ENCODE data around the gene MICAL2. TPM values are rescaled to one million over a fixed set of nuclear protein-coding genes. Genes with fewer than 3 reads are reported as not detected.

Gene MICAL2
- total and polyA plus RNA-seq, 10 of the 15 experiments (the other 5 are each of a cell fraction or from before 2014, with no cell fraction given), result 0.90 to 5.6 (median 2.4) TPM

DNA sequence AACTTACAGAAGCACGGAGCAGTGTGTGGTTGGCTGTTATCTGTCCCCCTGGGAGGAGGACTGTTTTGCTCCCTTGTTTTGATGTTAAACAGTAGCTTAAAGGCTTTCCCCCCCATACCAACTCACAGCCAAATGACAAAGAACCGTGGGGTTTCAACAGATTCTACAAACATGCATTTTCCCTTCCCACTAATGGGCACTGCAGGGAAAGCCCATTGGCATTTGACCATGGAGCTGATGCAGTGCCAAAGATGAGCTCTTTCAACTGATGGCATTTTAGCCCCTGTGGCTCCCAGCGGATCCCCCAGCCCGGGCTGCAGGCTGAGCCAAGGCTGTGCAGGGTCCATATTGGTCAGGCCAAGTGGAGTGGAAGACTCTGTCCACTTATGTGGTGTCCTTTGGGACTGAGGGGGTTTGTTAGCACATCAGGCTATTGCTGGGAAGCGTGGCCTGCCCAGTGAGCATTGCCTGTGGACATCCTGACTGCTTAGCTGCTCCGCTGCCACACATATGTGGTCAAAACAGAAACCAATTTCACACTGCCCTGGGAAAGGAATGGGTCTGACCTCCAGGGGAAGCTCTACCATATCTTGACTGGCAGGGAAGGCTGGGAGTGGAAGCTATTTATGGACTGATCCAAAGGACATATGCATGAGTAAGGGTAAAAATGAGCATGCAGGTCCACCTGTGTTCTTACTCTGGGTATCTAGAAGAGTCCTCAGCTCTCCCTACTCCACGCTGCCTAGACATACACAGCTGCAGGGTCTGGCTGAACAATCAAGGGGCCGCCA lies 150.5 kb downstream of the MICAL2 start:
- ChIA-PET SMC1A (ENCODE audit: uncharacterized antibody, unreplicated experiment) (no interaction called here), CTCF (interaction anchor here (1.1 to 2.1 kb wide), 2 partner anchors 28 to 216 kb away, joined by 3 to 4 read pairs; no protein-coding TSS in a partner anchor), POLR2A (no interaction called here), RAD21 (ENCODE audit: unreplicated experiment) (no interaction called here)
- H2AFZ ChIP-seq (ENCODE audit: control insufficient read depth, low read depth, low read length), result no peak overlapping the region
- H3K79me2 ChIP-seq (ENCODE audit: control insufficient read depth, insufficient read depth, low read length), result no peaks in the 10 kb centered on the region
- no peaks in the 10 kb centered on the region for H3K36me3 ChIP-seq (ENCODE audit: control insufficient read depth in 2 of 2, insufficient read depth in 2 of 2, low read length in 1 of 2)
- no peak overlapping the region for H3K9ac ChIP-seq (ENCODE audit: control insufficient read depth, insufficient read depth, low read length)
- 19% methylated on average over 8 of the region's 8 CpGs for WGBS (ENCODE audit: insufficient coverage, insufficient replicate concordance, low lambda C conversion rate, missing lambda C conversion rate)
- H3K27me3 ChIP-seq (replicated peaks in 1 of 2; ENCODE audit: control insufficient read depth in 2 of 2, insufficient read depth in 2 of 2, low read length in 1 of 2), result peaks cover 0 to 5% of the 10 kb centered on the region in 2 experiments; a peak in 2 of 4 replicates
- in situ Hi-C loops (cut with MboI) (no loop called here), intact Hi-C loops (cut with micrococcal nuclease; ENCODE audit: unreplicated experiment) (no loop called here)
- no peak for TF ChIP-seq STAT1 (conservative IDR thresholded peaks at IDR 0.05)
- TF ChIP-seq NRF1 (conservative IDR thresholded peaks at IDR 0.05; ENCODE audit: low read depth, low read length), result no peak
- TF ChIP-seq GABPA (IDR thresholded peaks at IDR 0.05; ENCODE audit: low read depth), result no peak
- TF ChIP-seq POU2F2 (IDR thresholded peaks at IDR 0.05; ENCODE audit: borderline replicate concordance, low read depth, low read length), result no peak
- no peak for TF ChIP-seq CHD1 (IDR thresholded peaks at IDR 0.05; ENCODE audit: low read depth, low read length)
- TF ChIP-seq PAX5 (IDR thresholded peaks at IDR 0.05; ENCODE audit: borderline replicate concordance, low read depth, low read length), result no peak
- TF ChIP-seq IKZF1 (conservative IDR thresholded peaks at IDR 0.05), result no peak
- no peak for TF ChIP-seq SMARCA5 (IDR thresholded peaks at IDR 0.05)
- no peak for TF ChIP-seq TCF12 (IDR thresholded peaks at IDR 0.05; ENCODE audit: low read depth, low read length)
- TF ChIP-seq ZBED1 (IDR thresholded peaks at IDR 0.05; ENCODE audit: borderline replicate concordance), result no peak
- TF ChIP-seq TAF1 (IDR thresholded peaks at IDR 0.05; ENCODE audit: borderline replicate concordance, low read depth, low read length), result no peak
- no peak for TF ChIP-seq STAT3 (IDR thresholded peaks at IDR 0.05; ENCODE audit: low read depth, low read length)
- no peak for TF ChIP-seq ATF7 (IDR thresholded peaks at IDR 0.05; ENCODE audit: low read depth)
- TF ChIP-seq E2F8 (IDR thresholded peaks at IDR 0.05; ENCODE audit: low read depth, partially characterized antibody), result no peak
- TF ChIP-seq KDM1A (IDR thresholded peaks at IDR 0.05; ENCODE audit: borderline replicate concordance), result no peak
- ATAC-seq, result no peak
- H3K9me3 ChIP-seq (replicated peaks; ENCODE audit: control insufficient read depth, insufficient read depth, low read length), result no peaks in the 10 kb centered on the region
- H3K4me1 ChIP-seq (ENCODE audit: control insufficient read depth, insufficient read depth, low read length), result no peaks in the 10 kb centered on the region
- H3K4me3 ChIP-seq, result no peak overlapping the region
- DNase-seq (ENCODE audit: low read depth, low spot score), result no peak
- no peaks in the 10 kb centered on the region for H4K20me1 ChIP-seq (ENCODE audit: control insufficient read depth, insufficient read depth)
- no peak overlapping the region for H3K27ac ChIP-seq (ENCODE audit: control insufficient read depth, insufficient read depth)
- no TSS peak for BruUV-seq (replicated peaks)
- FAIRE-seq, result no peak
- no peak overlapping the region for H3K4me2 ChIP-seq (ENCODE audit: control insufficient read depth, insufficient read depth)
